Measurements from ENCODE around the gene EGFR.

DNA sequence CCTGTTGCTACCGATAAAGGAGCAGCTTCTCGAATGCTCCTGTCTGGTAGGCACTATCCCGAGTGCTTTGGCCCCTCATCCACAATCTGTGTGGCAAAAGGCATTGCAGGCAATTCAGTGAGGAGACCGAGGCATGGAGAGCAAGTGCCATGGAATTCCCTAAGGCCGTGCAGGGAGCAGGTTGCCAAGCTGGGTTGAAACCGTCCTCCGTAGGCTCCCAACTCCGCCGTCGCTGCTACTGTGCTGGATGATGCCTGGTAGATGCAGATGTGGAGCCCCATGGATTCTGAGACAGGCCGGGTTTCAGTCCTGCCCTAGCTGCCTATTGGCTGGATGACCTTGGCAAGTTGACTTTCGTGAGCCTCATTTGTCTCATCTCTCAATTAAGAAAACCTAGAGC, 85.3 kb downstream of the EGFR start:
- TF ChIP-seq POLR2A (IDR thresholded peaks at IDR 0.05; ENCODE audit: low read depth, low read length), result no peak
- TF ChIP-seq, protein P1, sequence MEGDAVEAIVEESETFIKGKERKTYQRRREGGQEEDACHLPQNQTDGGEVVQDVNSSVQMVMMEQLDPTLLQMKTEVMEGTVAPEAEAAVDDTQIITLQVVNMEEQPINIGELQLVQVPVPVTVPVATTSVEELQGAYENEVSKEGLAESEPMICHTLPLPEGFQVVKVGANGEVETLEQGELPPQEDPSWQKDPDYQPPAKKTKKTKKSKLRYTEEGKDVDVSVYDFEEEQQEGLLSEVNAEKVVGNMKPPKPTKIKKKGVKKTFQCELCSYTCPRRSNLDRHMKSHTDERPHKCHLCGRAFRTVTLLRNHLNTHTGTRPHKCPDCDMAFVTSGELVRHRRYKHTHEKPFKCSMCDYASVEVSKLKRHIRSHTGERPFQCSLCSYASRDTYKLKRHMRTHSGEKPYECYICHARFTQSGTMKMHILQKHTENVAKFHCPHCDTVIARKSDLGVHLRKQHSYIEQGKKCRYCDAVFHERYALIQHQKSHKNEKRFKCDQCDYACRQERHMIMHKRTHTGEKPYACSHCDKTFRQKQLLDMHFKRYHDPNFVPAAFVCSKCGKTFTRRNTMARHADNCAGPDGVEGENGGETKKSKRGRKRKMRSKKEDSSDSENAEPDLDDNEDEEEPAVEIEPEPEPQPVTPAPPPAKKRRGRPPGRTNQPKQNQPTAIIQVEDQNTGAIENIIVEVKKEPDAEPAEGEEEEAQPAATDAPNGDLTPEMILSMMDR (IDR thresholded peaks at IDR 0.05; ENCODE audit: extremely low read depth in 1 of 2, insufficient read depth in 1 of 2, low read depth in 1 of 2, low read length in 2 of 2), result no peak
- TF ChIP-seq, protein P2, sequence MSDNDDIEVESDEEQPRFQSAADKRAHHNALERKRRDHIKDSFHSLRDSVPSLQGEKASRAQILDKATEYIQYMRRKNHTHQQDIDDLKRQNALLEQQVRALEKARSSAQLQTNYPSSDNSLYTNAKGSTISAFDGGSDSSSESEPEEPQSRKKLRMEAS (IDR thresholded peaks at IDR 0.05; ENCODE audit: insufficient read depth, insufficient read length), result no peak
- TF ChIP-seq EZH2 (IDR thresholded peaks at IDR 0.05; ENCODE audit: borderline replicate concordance, low read depth, low read length, severe bottlenecking), result no peak
- no peak for TF ChIP-seq MYC (IDR thresholded peaks at IDR 0.05; ENCODE audit: low read depth, low read length)
- TF ChIP-seq POLR2AphosphoS5 (IDR thresholded peaks at IDR 0.05; ENCODE audit: insufficient read depth, low read depth, low read length), result no peak

Measured in endothelial cell of umbilical vein (primary cell).